GM12874 (cell line): ENCODE data around the gene BAIAP2.

Experiments used
- CTCF ChIP-seq: IDR thresholded peaks from 2 replicates; pipeline ENCODE4 v1.5.1; 2011; ENCODE audit warnings: low read depth, mild to moderate bottlenecking, control low read depth, low read length, moderate library complexity; ENCODE audit not compliant: insufficient read depth

BAIAP2 gene

GRCh38 chr17:81097134-81097942 lies 62.4 kb downstream of the BAIAP2 start:
- no peak for TF ChIP-seq CTCF

- TF ChIP-seq CTCF, result no peak
Measured at GRCh38 chr17:81097943-81098308, 63.0 kb downstream of the BAIAP2 start.

- no peak for TF ChIP-seq CTCF
Measured at GRCh38 chr17:81099888-81100287, 64.9 kb downstream of the BAIAP2 start.

- TF ChIP-seq CTCF, result no peak
Measured at GRCh38 chr17:81100668-81101067, 65.7 kb downstream of the BAIAP2 start.

- TF ChIP-seq CTCF, result peak; percentile 100
Measured at GRCh38 chr17:81101614-81102306, 66.8 kb downstream of the BAIAP2 start.

- TF ChIP-seq CTCF, result no peak
Measured at GRCh38 chr17:81102352-81102751, 67.4 kb downstream of the BAIAP2 start.

- TF ChIP-seq CTCF, result no peak
Measured at GRCh38 chr17:81102869-81103268, 67.9 kb downstream of the BAIAP2 start.
